ENCODE data around the gene MDP1.

Gene MDP1

GRCh38 chr14:24196071-24197055, 19.5 kb downstream of the MDP1 start:
- no peak for DNase-seq

GRCh38 chr14:24195186-24196070, 20.4 kb downstream of the MDP1 start, which contains the start of gene TM9SF1:
Gene TM9SF1 (minus strand): TSS chr14:24195441. CDS start chr14:24195019, 422 bp downstream.
- DNase-seq, result peak; percentile 60

- no peak for DNase-seq
These were observed 21.0 kb downstream of the MDP1 start for GRCh38 chr14:24194873-24195185.

- no peak for DNase-seq
These were observed 21.5 kb downstream of the MDP1 start for GRCh38 chr14:24194186-24194872.

GRCh38 chr14:24192933-24193332, 22.9 kb downstream of the MDP1 start:
- no peak for DNase-seq

DNA sequence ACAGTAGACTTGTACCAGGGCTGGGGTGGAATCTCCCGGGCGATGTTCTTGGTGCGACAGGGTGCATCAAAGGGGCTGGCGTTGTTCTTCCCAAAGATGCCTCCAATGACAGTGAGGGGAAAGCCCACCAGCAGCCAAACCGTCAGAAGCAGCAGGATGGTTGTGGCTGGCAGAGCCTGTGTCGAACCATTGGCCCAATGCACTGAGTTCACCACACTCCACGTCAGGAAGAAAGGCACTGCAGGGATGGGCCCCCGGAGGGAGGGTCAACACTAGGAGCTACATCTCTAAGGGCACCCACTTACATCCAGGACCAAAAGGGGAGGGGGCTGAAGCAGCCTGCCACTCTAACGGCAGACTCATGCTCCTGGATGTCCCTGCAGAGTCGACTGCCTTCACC, 25.4 kb downstream of the MDP1 start:
- no peak for DNase-seq

DNA sequence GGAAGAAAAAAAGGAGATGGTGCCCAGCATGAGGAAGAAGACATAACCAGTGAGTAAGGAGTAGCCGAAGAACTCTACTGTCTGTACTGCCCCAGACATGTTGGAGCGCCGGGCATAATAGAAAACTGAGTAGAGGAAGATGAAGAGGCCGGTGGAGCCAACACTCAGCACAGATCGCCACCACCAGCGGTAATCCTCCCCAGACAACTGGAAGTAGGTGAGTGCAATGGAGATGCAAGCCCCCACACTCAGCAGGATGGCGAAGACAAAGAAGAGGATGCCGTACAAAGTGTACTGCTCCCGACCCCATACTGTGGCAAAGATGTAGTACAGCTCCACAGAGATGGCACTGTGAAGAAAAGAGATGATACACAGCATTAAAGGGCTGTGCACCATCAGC, 26.4 kb downstream of the MDP1 start:
- no peak for DNase-seq

DNA sequence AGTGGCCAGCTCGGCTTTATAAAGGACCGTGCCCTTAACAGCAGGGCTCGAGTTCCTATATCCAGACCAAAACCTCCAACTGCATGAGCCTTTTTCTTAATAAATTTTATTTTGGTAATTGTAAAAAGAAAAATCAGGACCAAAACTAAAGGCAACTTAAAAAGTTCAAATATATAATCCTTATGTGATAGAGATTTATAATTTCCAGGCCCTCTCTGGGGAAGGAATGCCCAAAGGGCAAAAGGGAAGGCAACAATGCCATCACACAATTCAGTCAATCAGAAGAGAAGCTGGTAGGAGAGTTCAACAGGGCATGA, 26.8 kb downstream of the MDP1 start:
- DNase-seq, result no peak

DNA sequence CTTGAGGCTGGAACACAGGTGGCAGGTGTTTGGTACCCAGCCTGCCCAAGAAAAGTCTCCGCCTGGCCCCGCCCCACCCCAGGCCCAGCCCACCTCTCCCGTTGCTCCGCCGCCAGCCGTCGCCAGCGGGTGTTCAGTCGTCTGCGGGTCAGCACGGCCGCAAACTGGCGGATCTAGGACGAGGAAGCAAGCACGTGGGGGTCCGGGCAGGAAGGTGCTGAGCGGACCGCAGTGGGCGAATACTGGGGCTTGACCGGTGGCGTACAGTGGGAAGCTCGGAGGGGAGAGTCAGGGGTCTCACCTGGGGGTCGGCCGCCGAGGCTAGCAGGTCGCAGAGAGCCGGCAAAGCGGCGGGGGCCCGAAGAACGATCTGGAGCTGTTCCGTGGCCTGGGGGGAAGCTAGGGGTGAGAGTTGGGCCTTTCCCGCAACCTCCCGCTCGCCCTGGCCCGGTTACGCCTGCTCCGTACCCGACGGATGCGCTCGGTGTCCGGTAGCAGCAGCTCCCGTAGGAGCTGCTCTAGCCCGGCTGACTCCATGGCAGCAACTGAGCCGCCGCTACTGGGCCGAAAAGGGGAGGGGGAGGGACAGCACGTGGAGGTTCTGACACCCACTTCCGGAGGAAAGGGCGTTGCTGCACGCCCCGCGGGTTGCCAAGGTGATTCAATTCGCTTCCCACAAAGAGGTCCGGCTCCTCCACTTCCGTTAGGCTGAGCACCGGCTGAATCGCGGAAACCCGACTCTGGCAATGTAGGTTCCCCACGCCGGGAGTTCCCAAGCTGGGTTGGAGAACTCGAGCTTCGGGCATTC, 27.4 kb downstream of the MDP1 start, which contains the start of gene IPO4:
IPO4 (minus strand) TSS at position 566 of the 808 bp plus-strand sequence; CDS start at position 537, 29 bp downstream.
- peak; percentile 97 for DNase-seq

DNA sequence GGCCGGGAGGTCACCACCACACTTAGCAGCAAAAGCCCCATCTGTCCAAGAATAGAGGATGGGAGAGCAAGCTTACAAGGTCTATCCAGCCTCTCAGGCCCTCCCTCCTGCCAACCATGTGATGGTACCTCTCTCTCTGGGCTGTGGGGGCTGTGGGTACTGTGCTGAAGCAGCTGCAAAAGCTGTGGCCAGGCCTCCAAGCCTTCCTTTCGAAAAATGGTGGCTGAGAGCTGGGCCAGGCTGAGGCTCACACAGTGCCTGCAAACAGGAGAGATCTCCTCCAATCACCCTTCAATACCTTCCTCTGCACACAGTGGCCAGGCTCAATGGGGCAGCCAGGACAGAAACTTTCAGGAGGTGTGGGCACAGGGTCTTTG, 28.3 kb downstream of the MDP1 start:
- no peak for DNase-seq

GRCh38 chr14:24186831-24187538, 28.9 kb downstream of the MDP1 start:
- DNase-seq, result no peak

DNA sequence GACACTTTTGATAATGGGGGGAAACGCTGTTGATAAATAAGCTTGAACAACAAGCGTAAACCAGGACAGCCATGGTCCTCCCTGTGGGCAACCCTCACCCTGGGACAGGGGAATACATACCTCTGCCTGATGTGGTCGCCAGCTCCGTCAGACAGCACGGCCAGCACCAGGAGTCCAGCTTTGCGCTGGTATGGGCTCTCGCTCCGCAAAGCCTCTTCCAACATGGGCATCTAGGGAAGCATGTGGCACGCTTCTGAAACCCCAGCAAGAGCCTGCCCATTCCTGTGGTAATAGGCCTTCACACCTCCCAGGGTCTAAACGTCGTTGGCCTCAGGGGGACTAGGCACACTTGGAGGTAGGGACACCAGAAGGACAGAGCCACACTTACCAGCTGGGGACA, 30.1 kb downstream of the MDP1 start:
- no peak for DNase-seq

GRCh38 chr14:24185026-24185425, 30.8 kb downstream of the MDP1 start:
- no peak for DNase-seq

- no peak for DNase-seq
These were observed 31.5 kb downstream of the MDP1 start for GRCh38 chr14:24184104-24184970.

GRCh38 chr14:24183014-24183481, 32.8 kb downstream of the MDP1 start:
- no peak for DNase-seq

DNA sequence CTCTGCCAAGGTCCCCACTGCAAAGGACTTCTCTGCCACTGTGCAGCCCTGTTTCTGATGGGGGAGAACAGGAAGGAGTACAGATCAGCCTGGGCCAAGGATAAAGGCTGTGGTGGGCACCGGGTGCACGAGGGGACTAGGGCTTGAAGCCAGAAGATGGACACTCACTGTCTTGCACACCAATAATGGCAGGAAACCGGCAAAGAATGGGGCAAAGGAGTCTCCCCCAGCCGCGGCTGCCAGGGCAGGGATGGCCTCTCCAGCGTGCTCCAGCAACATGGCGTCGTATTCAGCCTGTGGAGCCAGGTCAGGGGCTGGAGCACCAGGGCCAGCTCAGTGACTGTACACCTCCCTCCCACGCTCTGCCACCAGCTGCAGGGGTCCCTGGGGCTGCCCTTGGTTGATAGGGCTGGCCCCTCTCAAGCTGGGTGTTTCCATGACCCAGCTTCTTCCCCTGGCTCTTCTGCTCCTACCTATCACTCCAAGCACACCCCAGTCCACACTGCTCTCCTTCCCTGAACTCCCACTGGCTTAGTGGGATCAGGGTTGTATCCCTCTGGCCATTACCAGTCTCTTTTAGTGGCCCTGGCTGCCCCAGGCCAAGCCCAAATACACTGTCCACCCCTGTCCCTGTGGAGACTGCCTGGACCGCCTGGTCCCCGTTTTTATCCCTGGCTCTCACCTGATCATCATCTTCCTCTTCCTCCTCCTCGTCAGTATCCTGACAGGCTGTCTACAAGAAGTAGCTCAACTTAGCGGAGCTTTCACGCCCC, 33.6 kb downstream of the MDP1 start:
- DNase-seq, result no peak

DNA sequence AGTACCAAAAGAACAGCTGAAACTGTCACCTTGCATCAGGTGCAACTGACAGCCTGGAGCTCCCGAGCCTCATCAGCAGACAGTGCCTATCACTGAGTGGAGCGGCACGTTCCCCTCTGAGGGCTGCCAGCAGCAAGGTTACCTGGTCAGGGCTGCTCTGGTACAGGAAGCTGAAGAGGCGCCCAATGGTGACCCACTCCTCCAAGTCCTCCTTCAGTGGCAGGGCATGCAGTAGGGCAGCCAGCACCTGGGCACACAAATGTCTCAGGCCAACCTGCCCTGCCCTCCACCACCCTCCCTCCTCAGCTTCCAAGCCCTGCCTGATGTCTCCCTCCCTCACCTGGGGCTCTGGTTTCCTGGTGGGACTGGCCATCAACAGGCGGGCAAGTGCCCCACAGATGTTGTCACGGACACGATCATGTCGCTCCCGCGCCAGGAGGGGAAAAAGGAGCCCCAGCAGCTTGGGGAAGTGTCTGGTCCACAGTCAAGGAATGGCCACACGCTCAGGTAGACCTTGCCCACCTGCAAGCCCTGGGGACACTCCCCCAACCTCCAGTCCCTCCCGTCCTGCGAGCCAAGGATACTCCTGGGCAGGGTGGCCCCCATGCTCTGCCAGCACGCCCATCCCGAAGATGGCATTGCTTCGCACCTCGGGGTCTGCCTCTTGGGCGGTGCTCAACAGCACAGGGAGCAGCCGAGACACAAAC, 34.3 kb downstream of the MDP1 start:
- DNase-seq, result no peak

DNA sequence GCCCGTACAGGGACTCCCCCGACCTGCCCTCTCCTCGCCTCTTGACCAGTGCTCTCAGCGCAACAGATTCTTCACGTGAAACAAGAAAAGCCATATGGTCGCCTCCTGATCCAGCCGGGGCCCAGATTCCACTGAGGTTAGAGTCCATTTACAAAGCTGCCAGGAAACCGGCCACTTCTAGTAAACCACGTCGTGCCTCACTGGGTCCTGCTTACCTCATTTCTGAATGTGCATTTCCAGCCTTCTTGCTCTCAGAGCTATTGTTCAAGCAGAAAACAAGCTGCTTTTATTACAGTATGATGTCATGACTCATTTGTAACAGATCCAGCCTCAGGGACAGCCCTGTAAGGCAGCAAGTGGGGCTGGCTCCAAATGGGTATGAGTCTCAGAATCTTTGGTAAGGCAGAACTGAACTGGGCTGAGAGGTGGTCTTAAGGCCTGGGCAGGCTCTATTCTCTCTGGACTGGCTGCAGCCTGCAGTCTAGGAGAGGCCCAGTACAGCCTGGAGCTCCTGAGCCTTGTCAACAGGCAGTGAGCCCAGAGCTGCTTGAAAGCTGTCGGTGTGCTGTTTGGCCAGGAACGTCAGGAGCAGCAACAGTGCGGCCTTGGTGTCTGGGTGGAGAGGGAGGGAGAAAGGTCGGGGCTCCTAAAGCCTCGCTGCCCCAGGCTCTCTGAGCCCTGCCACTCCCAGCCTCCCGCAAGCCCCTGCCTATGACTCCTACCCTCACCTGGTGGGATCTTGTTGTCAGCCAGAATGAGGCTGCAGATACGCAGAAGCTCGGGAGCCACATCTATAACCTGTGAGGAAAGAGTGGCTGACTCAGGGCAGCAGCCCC, 35.7 kb downstream of the MDP1 start:
- no peak for DNase-seq
